Measurements from ENCODE around the gene CCDC88A. TPM values are rescaled to one million over a fixed set of nuclear protein-coding genes. Genes with fewer than 3 reads are reported as not detected.
"Not testable (repeated sequence)": the region's sequence is repeated elsewhere in the genome, so short reads cannot be mapped to it uniquely, and the experiment has no call there.

CCDC88A gene
- total and polyA plus RNA-seq, 2 donors = 39.6 to 40.8 TPM

DNA sequence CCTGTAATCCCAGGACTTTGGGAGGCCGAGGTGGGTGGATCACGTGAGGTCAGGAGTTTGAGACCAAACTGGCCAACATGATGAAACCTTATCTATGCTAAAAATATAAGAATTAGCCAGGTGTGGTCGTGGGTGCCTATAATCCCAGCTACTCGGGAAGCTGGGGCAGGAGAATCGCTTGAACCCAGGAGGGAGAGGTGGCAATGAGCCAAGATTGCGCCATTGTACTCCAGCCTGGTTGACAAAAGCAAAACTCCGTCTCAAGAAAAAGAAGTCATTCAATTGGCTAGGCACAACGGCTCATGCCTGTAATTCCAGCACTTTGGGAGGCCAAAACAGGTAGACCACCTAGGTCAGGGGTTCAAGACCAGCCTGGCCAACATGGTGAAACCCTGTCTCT is 178.1 kb downstream of the CCDC88A start:
- not testable (repeated sequence) for H3K27ac ChIP-seq (ENCODE audit: low read depth in 1 of 2, low read length in 1 of 2); H3K27me3 ChIP-seq (ENCODE audit: control insufficient read depth in 2 of 2, insufficient read depth in 1 of 2, low read length in 1 of 2); H3K4me3 ChIP-seq (ENCODE audit: low read length in 2 of 2); H3K9me3 ChIP-seq (ENCODE audit: control insufficient read depth in 2 of 2, insufficient read depth in 1 of 2, low read length in 1 of 2); DNase-seq (ENCODE audit: low read depth in 6 of 9, low spot score in 9 of 9); H3K4me1 ChIP-seq (ENCODE audit: control insufficient read depth in 2 of 2, insufficient read depth in 2 of 2, low read length in 2 of 2)
- H3K36me3 ChIP-seq (ENCODE audit: control insufficient read depth in 2 of 2, insufficient read depth in 2 of 2, low read length in 1 of 2) = peaks cover 8 to 37% of the 10 kb centered on the region in 2 donors
- WGBS = 96% methylated on average over 8 of the region's 8 CpGs

DNA sequence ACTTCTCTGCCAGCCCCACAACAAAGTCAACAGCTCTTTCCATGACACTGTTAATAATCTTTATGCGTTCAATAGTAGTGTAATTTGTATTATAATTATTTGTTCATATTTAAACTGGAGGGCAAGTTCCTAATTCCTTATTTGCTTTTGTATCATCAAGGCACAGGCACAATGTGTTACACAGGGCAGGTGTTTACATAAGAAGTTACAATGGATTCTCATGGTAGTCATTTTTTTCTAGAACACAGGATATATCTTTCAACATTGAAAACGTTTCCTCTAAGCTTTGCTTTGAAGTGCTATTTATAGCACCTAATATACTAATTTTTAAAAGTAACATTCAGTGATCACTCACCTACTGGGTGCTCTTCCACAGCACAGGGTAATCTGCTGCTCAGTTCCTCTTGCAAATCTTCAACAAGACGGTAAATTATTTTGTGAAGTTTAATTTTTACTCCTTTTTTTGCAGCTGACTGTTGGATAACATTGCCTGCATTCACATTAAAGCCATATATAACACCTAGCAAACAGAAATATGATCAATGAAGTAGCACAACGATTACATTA is 179.9 kb downstream of the CCDC88A start:
- no peak overlapping the region for H3K27ac ChIP-seq (ENCODE audit: low read depth in 1 of 2, low read length in 1 of 2)
- WGBS = 78% methylated on average over 4 of the region's 4 CpGs
- no peaks in the 10 kb centered on the region for H3K4me1 ChIP-seq (ENCODE audit: control insufficient read depth in 2 of 2, insufficient read depth in 2 of 2, low read length in 2 of 2)
- H3K9me3 ChIP-seq (ENCODE audit: control insufficient read depth in 2 of 2, insufficient read depth in 1 of 2, low read length in 1 of 2) = no peaks in the 10 kb centered on the region
- no peaks in the 10 kb centered on the region for H3K27me3 ChIP-seq (ENCODE audit: control insufficient read depth in 2 of 2, insufficient read depth in 1 of 2, low read length in 1 of 2)
- H3K36me3 ChIP-seq (ENCODE audit: control insufficient read depth in 2 of 2, insufficient read depth in 2 of 2, low read length in 1 of 2) = peaks cover 21 to 40% of the 10 kb centered on the region in 2 donors
- no peak for DNase-seq (ENCODE audit: low read depth in 6 of 9, low spot score in 9 of 9)
- no peak overlapping the region for H3K4me3 ChIP-seq (ENCODE audit: low read length in 2 of 2)

Other genes with a start within 250 kb of the CCDC88A start
- gene CLHC1, start 187.6 kb downstream of the CCDC88A start, total RNA-seq = 9.4 TPM
- gene CLHC1, start 187.6 kb downstream of the CCDC88A start, polyA plus RNA-seq = 20.1 TPM
- gene RPS27A, start 187.2 kb downstream of the CCDC88A start, total RNA-seq = 2,697 TPM
- 3,745 TPM for gene RPS27A, start 187.2 kb downstream of the CCDC88A start, polyA plus RNA-seq
- 33.0 TPM for gene MTIF2, start 150.6 kb downstream of the CCDC88A start, total RNA-seq
- 29.2 TPM for gene MTIF2, start 150.6 kb downstream of the CCDC88A start, polyA plus RNA-seq
- gene CFAP36, start 99.9 kb upstream of the CCDC88A start, total RNA-seq = 20.5 TPM
- gene CFAP36, start 99.9 kb upstream of the CCDC88A start, polyA plus RNA-seq = 62.2 TPM
- gene PPP4R3B, start 197.8 kb upstream of the CCDC88A start, total RNA-seq = 56.0 TPM
- 45.9 TPM for gene PPP4R3B, start 197.8 kb upstream of the CCDC88A start, polyA plus RNA-seq

Measured in thymus (tissue), 11 donors.